HepG2 (cell line): ENCODE data around the gene ALDH4A1. TPM values are rescaled to one million over a fixed set of nuclear protein-coding genes. Genes with fewer than 3 reads are reported as not detected.

Experiments used
- ATAC-seq: fragments of 200-7000 bp; cut with Tn5 transposase; 3 replicates; pipeline ENCODE4 v1.9.1; 2020; ENCODE audit warnings: mild to moderate bottlenecking, moderate library complexity
- BruUV-seq: library from RNA; stranded (reverse); fragments of 400-500 nt; replicated peaks from 2 replicates; lab custom pipeline; 2021; lab: Mats Ljungman, UMichigan
- CTCF ChIA-PET: fragments of 300-600 bp; formaldehyde crosslinking; extraction: SDS; loops from one replicate; lab custom pipeline; 2021; ENCODE audit warnings: low total read pairs, inconsistent platforms, low intra/inter-chr PET ratio; lab: Yijun Ruan, JAX
- POLR2A ChIA-PET: fragments of 350-600 bp; sonication (Branson Sonifier 250); formaldehyde crosslinking; loops from one replicate; lab custom pipeline; 2020; ENCODE audit warnings: antibody characterized with exemption, inconsistent platforms; lab: Yijun Ruan, JAX
- DNase-seq: peaks from one replicate; pipeline ENCODE4 v3.0.0-alpha.2; 2015; ENCODE audit warnings: low spot score
- FAIRE-seq: peaks from 3 replicates; lab custom pipeline; 2011; peaks lifted over from hg19 to GRCh38; lab: Jason Lieb, UNC
- H2AFZ ChIP-seq: one replicate; pipeline ENCODE4 v1.6.1; 2011; ENCODE audit warnings: low read length, inconsistent platforms
- H3K27ac ChIP-seq: fragments of 300-600 bp; 3 replicates; pipeline ENCODE4 v1.8.0; 2011; ENCODE audit warnings: mixed run types, mild to moderate bottlenecking, mixed read lengths, low read length, inconsistent platforms; ENCODE audit not compliant: insufficient read depth; ENCODE audit errors: extremely low read length
- H3K27me3 ChIP-seq, 2 experiments: fragments of 200-600 bp in 1 of 2; 2 replicates in 1 of 2; 3 replicates in 1 of 2; pipeline versions ENCODE4 v1.6.0 to v1.8.0; 2011; ENCODE audit warnings: low read length in 2 of 2, mild to moderate bottlenecking in 2 of 2, moderate library complexity in 2 of 2, inconsistent platforms in 1 of 2; ENCODE audit not compliant: insufficient read depth in 2 of 2, control insufficient read depth in 1 of 2
- H3K36me3 ChIP-seq, 2 experiments: fragments of 200-600 bp in 1 of 2; replicated peaks in 1 of 2; 2 replicates in 1 of 2; 3 replicates in 1 of 2; pipeline versions ENCODE4 v1.5.1 to v1.8.0; 2011; ENCODE audit warnings: low read length in 2 of 2, inconsistent platforms in 1 of 2; ENCODE audit not compliant: insufficient read depth in 2 of 2, control insufficient read depth in 1 of 2
- H3K4me1 ChIP-seq: 2 replicates; pipeline ENCODE4 v1.5.1; 2012; ENCODE audit warnings: low read length, inconsistent platforms; ENCODE audit not compliant: insufficient read depth
- H3K4me2 ChIP-seq: 2 replicates; pipeline ENCODE4 v1.6.0; 2011; ENCODE audit warnings: low read depth, low read length, inconsistent platforms
- H3K4me3 ChIP-seq, 3 experiments: fragments of 200-600 bp in 1 of 3; sonication (generic), shearing (Covaris generic) in 1 of 3; replicated peaks in 1 of 3; 2 replicates each; pipeline ENCODE4 v1.5.1; 2011 to 2016; ENCODE audit warnings: low read length in 3 of 3, inconsistent platforms in 2 of 3, low read depth in 2 of 3, mild to moderate bottlenecking in 2 of 3, control low read depth in 1 of 3, mixed read lengths in 1 of 3; ENCODE audit not compliant: insufficient read depth in 1 of 3
- H3K79me2 ChIP-seq: one replicate; pipeline ENCODE4 v1.6.1; 2011; ENCODE audit warnings: low read length, inconsistent platforms; ENCODE audit not compliant: insufficient read depth
- H3K9ac ChIP-seq: 2 replicates; pipeline ENCODE4 v1.6.0; 2011; ENCODE audit warnings: mild to moderate bottlenecking, low read depth, low read length, inconsistent platforms; ENCODE audit not compliant: insufficient read depth
- H3K9me3 ChIP-seq: 2 replicates; pipeline ENCODE4 v1.5.1; 2012; ENCODE audit warnings: mild to moderate bottlenecking, low read length
- H4K20me1 ChIP-seq: 2 replicates; pipeline ENCODE4 v1.6.0; 2011; ENCODE audit warnings: inconsistent platforms, mild to moderate bottlenecking, low read length, moderate library complexity; ENCODE audit not compliant: insufficient read depth
- EHMT2 ChIP-seq: fragments of 200-600 bp; sonication (generic); IDR thresholded peaks from 2 replicates; pipeline ENCODE4 v1.7.0; 2017; ENCODE audit warnings: antibody characterized with exemption, low read depth, low read length, borderline replicate concordance
- FOXA1 ChIP-seq, 2 experiments: fragments of 450-650 bp in 1 of 2; sonication (generic) in 1 of 2; formaldehyde crosslinking in 1 of 2; IDR thresholded peaks; 2 replicates each; pipeline versions ENCODE4 v1.4.0 to v1.6.1; 2016 to 2020; ENCODE audit warnings: missing genetic modification reagents in 1 of 2
- KAT2B ChIP-seq: fragments of 150-350 bp; IDR thresholded peaks from 2 replicates; pipeline ENCODE4 v1.6.1; 2014; ENCODE audit warnings: low read depth, low read length, borderline replicate concordance
- RBM22 ChIP-seq: fragments of 200-400 bp; formaldehyde crosslinking; optimal IDR thresholded peaks from 2 replicates; pipeline ENCODE3; 2017; ENCODE audit warnings: mild to moderate bottlenecking, low read length, moderate library complexity
- SPEN ChIP-seq: sonication (generic); formaldehyde crosslinking; IDR thresholded peaks from 2 replicates; pipeline ENCODE4 v1.5.1; 2020; ENCODE audit warnings: low read depth, mild to moderate bottlenecking, missing genetic modification reagents
- TEAD2 ChIP-seq: sonication (generic); formaldehyde crosslinking; IDR thresholded peaks from 2 replicates; pipeline ENCODE4 v1.9.0; 2021; ENCODE audit warnings: missing genetic modification reagents
- TRIM24 ChIP-seq: sonication (generic); formaldehyde crosslinking; IDR thresholded peaks from 2 replicates; pipeline ENCODE4 v1.8.0; 2022; ENCODE audit warnings: mild to moderate bottlenecking, missing genetic modification reagents
- ZC3H4 ChIP-seq: sonication (generic); formaldehyde crosslinking; IDR thresholded peaks from 2 replicates; pipeline ENCODE4 v1.4.0; 2020; ENCODE audit warnings: missing genetic modification reagents, borderline replicate concordance
- ZNF484 ChIP-seq: sonication (generic); formaldehyde crosslinking; IDR thresholded peaks from 2 replicates; pipeline ENCODE4 v1.5.1; 2020; ENCODE audit warnings: mild to moderate bottlenecking, low read depth, missing genetic modification reagents, borderline replicate concordance
- WGBS: methylation state at CpG from one replicate; pipeline ENCODE4 v1.1.6; 2017; ENCODE audit warnings: low lambda C conversion rate; 5-methylcytosine and 5-hydroxymethylcytosine counted together
- in situ Hi-C: cut with HindIII; loops from 2 replicates; pipeline ENCODE4 v1.10.0; 2017; ENCODE audit warnings: low pct_unique_long_range_greater_than_20kb; ENCODE audit not compliant: extremely low pct_ligation_motif_present
- intact Hi-C: fragments of 100-400 bp; cut with micrococcal nuclease; formaldehyde crosslinking; loops from one replicate; pipeline ENCODE4 v1.10.0; 2022; ENCODE audit not compliant: unreplicated experiment
- polyA plus RNA-seq, 8 experiments: library from polyadenylated mRNA; depleted of rRNA in 3 of 8; stranded (reverse) in 7 of 8; unstranded in 1 of 8; fragments of >200 nt; fragmentation: Illumina TruSeq in 4 of 8; extraction: Trizol in 4 of 8; gene quantifications; 2 replicates each; pipeline versions ENCODE4 v1.2.1 to v1.2.3, GENCODE V29; 2011 to 2016; ENCODE audit warnings: low read depth in 4 of 8, missing spikeins in 1 of 8, mixed read lengths in 1 of 8; ENCODE audit not compliant: insufficient read depth in 1 of 8
- total RNA-seq, 5 experiments: library from RNA; depleted of rRNA; stranded (reverse); fragments of >200 nt; fragmentation: Illumina TruSeq; extraction: Trizol; gene quantifications; 2 replicates each; pipeline ENCODE4 v1.2.3, GENCODE V29; 2016; ENCODE audit warnings: low read depth in 1 of 5

The ALDH4A1 gene
- total and polyA plus RNA-seq, 2 of the 13 experiments (the other 11 are each of a cell fraction or from before 2014, with no cell fraction given) = 76.4 to 240 TPM

- no peak for TF ChIP-seq TRIM24 (CRISPR knock-in tag)
These were observed 16.1 kb upstream of the ALDH4A1 start (continued) for GRCh38 chr1:18918417-18918816.

DNA sequence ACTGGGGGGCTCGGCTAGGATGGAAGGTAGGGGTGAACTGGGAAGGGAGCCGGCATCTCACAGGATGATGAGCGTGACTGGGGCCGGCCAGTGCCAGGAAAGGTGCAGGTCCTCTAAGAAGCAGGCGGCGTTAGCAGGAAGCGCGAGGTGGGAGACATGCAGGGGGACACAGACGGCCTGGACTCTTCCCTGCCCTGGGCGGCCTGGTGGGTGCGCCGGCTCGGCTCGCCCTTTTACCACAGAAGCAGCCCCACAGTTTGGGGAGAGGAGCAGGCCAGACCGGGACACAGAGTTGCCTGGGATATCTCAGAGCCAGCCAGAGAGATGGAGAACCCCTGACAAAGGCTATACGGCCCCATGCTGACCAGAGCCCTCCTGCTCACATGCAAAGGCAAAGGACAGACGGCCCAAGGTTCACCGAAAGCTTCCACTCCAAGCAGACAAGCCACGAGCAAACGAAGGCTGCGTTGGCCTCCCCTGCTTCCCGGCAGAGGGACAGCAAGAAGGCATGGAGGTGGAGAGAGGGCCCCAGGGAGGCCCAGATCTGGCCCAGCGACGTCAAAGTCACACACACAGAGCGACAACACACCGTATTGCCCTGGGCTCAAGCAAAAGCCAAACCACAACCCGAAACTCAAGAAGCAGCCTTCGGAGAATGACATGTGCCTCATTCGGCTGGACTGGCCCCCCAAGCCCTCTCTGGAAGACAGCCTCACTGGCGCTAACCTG, 14.9 kb upstream of the ALDH4A1 start:
- no peak for TF ChIP-seq FOXA1 (IDR thresholded peaks at IDR 0.05)
- TF ChIP-seq FOXA1 (CRISPR knock-in tag; IDR thresholded peaks at IDR 0.05) = no peak
- peak; percentile 27 for TF ChIP-seq RBM22
- TF ChIP-seq, all 625 proteins: peak for 1

GRCh38 chr1:18915341-18915740, 13.0 kb upstream of the ALDH4A1 start:
- H3K9me3 ChIP-seq = no peaks in the 10 kb centered on the region
- no peak for TF ChIP-seq EHMT2
- no peak for TF ChIP-seq SPEN (CRISPR knock-in tag)
- no peak for TF ChIP-seq ZNF484 (CRISPR knock-in tag)
- TF ChIP-seq KAT2B = no peak
- TF ChIP-seq TEAD2 (CRISPR knock-in tag) = no peak
- no peak for TF ChIP-seq ZC3H4 (CRISPR knock-in tag)
- ChIA-PET POLR2A (no interaction called here), CTCF (no interaction called here)
- ATAC-seq (no peak), FAIRE-seq (no peak), DNase-seq (no peak)
- H4K20me1 ChIP-seq = no peaks in the 10 kb centered on the region
- in situ Hi-C loops = no loop called here
- H3K4me2 ChIP-seq = no peak overlapping the region
- intact Hi-C loops = no loop called here
- H3K4me1 ChIP-seq = peaks cover 13% of the 10 kb centered on the region
- peaks cover 28 to 73% of the 10 kb centered on the region in 2 experiments; a peak in 4 of 5 replicates for H3K36me3 ChIP-seq
- 90% methylated on average over 2 of the region's 7 CpGs for WGBS
- no TSS peak for BruUV-seq
- no peak overlapping the region for H3K27ac ChIP-seq
- no peaks in the 10 kb centered on the region for H3K79me2 ChIP-seq
- H3K27me3 ChIP-seq = no peaks in the 10 kb centered on the region
- no peak overlapping the region for H3K4me3 ChIP-seq
- H3K9ac ChIP-seq = no peak overlapping the region
- no peak overlapping the region for H2AFZ ChIP-seq

More for the DNA sequence above, 14.9 kb upstream of the ALDH4A1 start:
- H3K36me3 ChIP-seq = peaks cover 21 to 65% of the 10 kb centered on the region in 2 experiments; a peak in 4 of 5 replicates
- in situ Hi-C loops = no loop called here
- FAIRE-seq (no peak), ATAC-seq (no peak), DNase-seq (no peak)
- H3K9ac ChIP-seq = no peak overlapping the region
- H2AFZ ChIP-seq = no peak overlapping the region
- H3K27me3 ChIP-seq = no peaks in the 10 kb centered on the region
- H3K79me2 ChIP-seq = peaks cover 2% of the 10 kb centered on the region
- H4K20me1 ChIP-seq = no peaks in the 10 kb centered on the region; the same call in 1 of the 2 replicates
- H3K4me3 ChIP-seq = no peak overlapping the region
- H3K4me2 ChIP-seq = no peak overlapping the region
- H3K9me3 ChIP-seq = no peaks in the 10 kb centered on the region
- BruUV-seq = no TSS peak
- H3K4me1 ChIP-seq = peaks cover 18% of the 10 kb centered on the region
- ChIA-PET POLR2A (no interaction called here), CTCF (no interaction called here)
- 92% methylated on average over 16 of the region's 30 CpGs for WGBS
- no peak overlapping the region for H3K27ac ChIP-seq
- intact Hi-C loops = no loop called here
